GM18498 (cell line): ENCODE measurements around the gene CD200.
"Not testable (repeated sequence)": the region's sequence is repeated elsewhere in the genome, so short reads cannot be mapped to it uniquely, and the experiment has no call there.

Experiments
- ATAC-seq: cut with Tn5 transposase; IDR thresholded peaks from one replicate; pipeline ENCODE4 v1.9.1; 2021; ENCODE audit warnings: mild to moderate bottlenecking, moderate library complexity; ENCODE audit not compliant: unreplicated experiment

Gene CD200

DNA sequence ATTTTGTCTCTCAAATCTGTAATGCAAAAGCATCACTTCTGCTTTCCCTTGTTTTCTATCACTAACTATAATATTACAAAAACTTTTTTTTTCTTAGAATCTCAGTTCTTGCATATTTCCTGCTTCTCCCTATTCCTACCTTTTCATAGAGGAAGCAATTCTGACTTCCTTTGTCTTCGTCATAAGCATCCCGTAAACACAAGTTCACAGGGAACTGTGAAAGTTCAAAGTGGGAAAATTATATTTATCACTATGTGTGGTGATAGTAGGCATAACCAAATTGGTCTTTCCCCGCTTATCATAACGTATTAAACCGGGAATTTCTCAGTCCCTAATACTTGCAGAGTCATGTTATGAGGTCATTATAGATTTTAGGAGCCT, 22.3 kb downstream of the CD200 start:
- ATAC-seq, result no peak

DNA sequence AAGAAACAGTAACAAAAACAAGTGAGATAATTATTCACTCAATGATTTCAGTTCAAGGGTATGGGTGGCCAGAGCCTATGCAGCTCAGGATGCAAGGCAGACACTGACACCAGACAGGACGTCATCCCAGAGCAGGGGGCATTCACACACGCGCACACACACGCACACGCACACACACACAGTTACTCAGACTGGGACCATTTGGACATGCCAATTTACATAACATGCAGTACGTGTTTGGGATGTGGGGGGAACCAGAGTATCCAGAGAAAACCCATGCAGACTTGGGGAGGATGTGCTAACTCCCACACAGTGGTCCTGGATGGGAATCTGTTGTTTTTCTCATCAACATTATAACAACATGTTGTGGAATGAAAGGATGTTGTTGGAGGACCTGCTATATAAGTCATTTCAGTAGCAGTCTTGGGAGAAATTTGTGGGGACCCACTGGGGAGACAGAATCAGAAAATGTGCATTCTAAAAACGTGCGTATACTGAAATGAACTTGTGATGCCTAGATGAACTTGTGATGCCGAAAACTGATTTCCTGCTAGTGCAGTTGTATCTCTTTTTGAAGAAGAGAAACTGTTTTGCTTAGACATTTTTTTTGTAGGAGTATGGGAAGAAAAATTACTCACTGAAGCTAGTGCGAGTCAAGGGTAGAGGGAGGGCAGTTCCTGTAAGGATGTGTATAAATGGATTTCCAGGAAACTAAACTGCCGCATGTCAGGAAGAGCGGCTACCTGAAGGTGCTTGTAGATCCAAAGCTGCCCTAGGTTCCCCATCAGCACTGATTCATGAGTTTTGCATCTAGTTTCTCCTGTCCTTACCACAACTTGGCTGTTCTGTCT, 25.2 kb downstream of the CD200 start:
- peak; percentile 62 for ATAC-seq

DNA sequence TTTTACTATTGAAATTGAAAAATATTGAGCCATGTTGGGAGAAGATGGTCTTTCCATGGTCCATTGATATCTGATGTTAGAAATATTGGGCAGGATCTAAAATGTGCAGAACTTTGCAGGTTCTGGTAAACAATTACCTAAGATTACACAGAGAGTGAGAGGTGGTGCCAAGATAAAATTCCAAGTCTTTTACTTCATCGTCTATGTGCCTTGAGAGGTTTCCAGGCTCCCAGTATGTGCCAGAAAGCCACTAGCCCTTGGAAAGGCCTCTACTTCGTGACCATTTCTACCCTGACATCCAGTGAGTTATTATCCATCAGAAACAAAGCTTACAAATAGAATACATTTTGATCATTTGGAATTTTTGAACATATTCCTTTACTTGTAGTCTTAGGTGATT, 27.6 kb downstream of the CD200 start:
- no peak for ATAC-seq

DNA sequence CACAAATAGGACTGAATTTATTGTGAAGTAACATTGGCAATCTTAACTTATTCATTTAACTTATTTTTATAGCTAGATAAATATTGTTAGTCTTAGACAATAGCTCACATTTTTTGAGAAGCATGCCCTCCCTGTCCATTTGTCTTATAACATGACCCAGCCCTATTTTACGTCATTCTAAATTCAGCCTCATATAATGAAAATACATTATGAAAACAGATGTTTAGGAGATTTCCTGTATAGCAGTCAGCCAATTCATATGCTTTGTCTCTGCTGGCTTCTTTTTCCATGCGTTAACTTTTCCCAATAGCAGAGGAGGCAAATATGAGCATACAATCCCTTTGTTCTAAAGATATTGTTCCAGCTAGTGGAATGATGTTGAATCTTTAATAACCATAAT, 29.3 kb downstream of the CD200 start:
- no peak for ATAC-seq

DNA sequence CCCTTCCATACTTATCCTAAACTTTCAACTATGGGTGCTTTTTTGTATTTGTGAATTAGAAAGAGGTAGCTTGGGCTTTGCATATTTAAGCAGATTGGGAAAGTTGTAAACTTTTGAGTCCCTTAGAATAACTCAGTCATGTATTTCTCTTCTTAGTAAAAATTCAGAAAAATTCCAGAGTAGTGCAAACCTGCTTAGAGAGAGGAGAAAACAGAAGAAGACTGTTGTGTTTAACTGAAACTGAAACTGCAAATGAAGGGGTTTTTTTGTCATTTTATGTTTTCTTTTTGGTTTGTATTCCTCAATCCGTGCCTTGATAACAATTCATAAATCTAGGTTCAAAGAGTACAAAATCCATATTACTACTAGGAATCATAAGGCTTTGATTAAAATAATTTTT, 31.3 kb downstream of the CD200 start:
- peak; percentile 52 for ATAC-seq

DNA sequence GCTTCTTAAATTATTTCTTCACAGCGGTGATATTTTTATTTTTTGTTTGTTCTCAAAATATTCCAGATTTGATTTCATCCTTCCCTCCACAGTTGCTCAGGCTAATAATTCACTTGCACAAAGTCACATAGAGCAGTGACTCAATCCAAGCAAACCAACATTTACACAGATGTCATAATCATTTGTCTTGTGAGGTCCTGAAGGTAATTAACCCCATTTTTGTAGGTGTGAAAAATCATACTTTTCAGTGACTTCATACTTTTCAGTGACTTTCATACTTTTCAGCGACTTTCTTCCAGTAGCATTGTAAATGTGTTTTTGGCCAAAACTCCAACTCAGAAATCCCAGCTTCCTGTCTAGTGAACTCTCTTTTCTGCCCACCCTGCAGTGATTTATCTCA, 32.1 kb downstream of the CD200 start:
- ATAC-seq, result no peak

DNA sequence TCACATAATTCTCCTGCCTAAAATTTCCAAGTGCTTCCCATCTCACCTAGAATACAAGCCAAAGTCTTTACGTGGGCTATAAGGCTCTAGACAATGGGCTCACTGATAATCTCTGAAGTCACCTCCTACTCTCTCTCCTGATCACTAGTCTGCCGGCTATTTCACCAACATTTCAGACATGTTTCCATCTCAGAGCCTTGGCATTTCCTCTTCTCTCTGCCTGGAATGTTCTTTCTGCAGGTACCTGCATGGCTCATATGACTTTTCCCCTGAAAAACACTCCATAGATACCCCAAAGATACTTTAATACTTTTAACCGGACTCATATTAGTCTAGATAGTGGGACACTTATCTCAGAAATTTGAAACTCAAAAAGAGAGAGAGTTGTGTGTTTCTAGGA, 32.7 kb downstream of the CD200 start:
- no peak for ATAC-seq

DNA sequence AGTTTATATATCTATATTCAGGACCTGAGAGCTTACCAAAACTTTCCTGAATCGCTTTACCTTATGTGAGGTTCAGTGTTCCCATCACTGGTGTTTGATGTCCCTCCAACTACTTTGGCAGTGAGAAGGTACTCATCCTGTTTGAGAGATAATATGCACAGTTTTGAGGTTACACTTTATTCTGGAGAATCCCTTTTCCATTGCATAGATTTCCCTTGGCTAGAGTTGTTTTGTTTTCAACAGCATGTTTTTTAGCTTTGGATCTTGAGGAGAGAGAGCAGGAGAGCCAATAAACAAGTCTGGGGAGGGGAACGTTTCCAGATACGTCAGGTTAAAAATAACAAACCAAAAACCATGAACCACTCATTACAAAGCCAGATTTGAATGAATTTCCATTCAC, 33.6 kb downstream of the CD200 start:
- no peak for ATAC-seq

DNA sequence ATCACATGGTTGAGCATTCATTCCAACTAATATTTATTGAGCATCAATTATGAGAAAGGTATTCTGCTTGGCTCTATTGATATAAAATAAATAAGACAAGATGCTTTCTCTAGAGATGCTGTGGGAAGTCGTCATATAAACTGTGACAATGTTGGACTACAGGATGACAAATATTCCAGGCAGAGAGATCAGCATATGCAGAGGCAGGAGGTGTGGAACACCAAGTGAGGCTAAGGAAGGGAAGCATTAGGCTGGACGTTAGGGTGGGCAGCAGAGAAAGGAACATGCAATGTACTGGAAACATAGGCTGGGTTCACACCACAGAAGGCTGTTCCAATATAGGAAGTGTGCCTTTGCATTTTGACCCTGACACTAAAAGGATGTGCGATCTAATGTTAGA, 38.6 kb downstream of the CD200 start:
- no peak for ATAC-seq

DNA sequence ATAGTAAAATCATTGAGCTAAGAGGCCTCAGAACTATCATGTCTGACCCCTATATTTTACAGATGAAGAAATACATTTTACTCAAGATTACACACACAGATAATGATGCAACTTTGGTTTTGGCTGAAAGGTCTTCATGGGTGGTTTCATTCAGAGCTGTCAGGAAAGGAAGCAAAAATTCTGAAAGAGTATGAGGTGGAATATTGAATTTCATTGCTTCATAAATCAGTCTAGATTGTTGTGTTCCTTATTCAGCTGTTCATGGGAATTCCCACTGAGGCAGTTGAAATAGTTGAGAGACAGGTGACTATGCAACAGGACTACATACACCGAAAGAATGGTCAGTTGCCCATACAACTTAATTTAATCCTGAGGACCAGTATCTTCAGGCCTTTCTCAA, 39.4 kb downstream of the CD200 start:
- ATAC-seq, result no peak

DNA sequence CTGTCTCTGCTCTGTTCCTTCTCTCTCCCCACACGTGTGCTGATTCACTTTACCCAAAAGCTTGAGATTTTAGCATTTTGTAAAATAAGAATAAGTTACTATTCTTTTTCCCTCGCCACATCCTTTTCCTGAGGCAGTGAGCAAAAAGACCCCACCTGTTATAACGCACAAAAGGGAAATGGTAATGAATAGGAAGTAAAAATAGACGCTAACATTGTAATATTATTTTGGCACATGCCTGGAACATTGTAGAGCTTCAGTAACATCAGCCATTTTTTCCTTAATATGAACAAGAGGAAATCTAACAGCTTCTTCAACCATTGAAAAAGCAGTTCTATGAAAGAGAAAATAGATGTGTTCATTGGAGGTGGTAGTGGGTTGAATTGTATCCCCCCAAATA, 40.5 kb downstream of the CD200 start:
- ATAC-seq, result no peak

DNA sequence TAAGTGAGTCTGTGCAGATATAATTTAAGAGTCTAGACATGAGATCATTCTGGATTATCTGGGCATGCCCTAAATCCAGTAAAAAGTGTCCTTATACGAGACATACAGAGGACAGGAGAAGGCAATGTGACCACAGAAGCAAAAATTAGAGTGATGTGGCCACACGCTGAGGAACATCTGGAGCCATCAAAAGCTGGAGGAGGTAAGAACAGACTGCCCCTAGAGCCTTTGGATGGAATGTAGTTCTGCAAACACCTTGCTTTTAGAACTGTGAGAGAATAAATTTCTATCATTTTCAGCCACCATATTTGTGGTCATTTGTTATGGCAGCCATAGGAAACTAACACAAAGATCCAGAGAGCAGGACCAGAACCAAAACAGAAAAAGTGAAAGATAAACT, 41.0 kb downstream of the CD200 start:
- ATAC-seq, result no peak

DNA sequence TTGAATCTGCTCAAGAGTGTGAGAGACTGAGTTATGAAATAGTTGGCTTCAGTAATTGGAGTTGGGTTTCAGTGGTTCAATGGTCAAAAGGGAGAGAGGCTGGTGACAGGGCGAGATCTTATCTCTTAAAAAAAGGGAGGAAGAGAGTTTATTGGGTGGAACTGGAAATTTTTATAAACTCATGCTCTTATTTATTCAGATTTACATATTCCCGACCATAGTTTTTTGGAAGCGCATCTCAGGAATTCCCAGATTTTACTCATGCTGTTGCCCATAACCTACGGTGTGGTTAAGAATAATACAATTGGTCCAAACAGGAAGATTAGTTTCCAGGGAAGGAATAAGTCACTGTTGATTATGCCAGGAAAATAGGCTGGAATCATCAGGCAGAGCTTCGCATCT, 41.4 kb downstream of the CD200 start:
- ATAC-seq, result no peak

DNA sequence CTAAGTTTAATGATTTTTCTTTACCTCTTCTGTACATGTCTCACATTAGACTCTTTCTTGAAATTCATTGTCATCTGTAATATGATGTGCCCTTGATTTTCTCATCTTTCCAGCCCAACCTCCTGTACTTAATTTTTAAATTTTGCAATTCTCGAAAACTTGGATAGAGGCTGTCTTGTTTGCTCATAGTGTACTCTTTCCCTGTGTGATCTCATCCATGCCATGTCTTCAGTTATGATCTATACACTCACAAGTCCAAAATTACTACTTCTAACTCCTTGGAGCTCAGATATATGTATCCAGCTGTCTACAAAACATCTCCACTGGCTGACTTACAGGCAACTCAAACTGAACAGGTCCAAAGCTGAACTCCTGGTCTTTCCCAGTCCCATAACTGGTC, 42.2 kb downstream of the CD200 start:
- ATAC-seq, result no peak

DNA sequence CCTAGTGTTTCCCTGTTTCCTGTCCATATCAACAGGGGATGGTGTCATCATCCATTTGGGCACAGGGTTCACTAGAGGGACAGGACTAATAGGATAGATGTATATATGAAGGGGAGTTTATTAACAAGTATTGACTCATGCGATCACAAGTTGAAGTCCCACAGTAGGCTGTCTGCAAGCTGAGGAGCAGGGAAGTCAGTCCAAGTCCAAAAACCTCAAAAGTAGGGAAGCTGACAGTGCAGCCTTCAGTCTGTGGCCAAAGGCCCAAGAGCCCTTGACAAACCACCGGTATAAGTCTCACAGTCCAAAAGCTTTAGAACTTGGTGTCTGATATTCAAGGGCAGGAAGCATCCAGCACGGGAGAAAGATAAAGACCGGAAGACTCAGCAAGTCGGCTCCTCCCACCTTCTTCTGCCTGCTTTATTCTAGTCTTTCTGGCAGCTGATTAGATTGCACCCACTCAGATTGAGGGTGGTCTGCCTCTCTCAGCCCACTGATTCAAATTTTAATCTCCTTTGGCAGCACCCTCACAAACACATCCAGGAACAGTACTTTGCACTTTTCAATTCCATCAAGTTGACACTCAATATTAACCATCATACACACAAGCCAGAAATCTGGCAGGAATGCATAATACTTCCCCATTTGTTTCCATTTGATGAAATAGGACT, 43.4 kb downstream of the CD200 start:
- no peak for ATAC-seq

DNA sequence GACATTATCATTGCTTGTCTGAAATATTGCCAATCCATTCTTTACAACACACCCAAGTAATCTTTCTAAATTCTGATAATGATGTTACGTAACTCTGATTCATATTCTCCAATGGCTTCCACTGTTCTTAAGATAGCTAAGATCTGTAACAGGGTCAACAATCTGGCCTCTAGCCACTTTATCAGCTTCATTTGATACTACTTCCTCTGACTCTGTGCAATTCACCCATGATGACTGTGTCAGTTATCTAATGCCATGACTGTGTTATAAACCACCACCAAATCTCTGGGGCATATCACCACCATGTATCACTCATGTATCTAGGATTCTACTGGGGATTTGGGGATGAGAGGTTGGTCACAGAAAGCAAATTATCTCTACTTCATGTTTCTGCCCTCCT, 44.0 kb downstream of the CD200 start:
- ATAC-seq, result no peak

DNA sequence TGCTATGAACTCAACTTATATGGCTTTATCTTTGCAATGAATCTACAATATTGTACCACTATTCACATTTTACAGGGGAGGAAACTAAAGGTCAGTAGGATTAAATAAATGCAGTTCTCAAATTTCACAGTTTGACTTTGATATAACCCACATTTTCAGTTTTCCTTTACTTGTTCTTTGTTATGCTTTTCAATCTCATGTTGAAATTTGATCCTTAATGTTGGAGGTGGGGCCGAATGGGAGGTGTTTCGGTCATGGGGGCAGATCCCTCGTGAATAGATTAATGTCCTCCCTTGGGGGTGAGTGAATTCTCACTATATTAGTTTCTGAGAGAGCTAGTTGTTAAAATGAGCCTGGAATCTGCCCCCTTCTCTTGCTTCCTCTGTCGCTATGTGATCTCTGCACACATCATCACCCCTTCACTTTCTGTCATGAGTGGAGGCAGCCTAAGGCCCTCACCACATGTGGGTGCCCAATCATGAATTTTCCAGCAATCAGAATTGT, 44.7 kb downstream of the CD200 start:
- ATAC-seq, result no peak

DNA sequence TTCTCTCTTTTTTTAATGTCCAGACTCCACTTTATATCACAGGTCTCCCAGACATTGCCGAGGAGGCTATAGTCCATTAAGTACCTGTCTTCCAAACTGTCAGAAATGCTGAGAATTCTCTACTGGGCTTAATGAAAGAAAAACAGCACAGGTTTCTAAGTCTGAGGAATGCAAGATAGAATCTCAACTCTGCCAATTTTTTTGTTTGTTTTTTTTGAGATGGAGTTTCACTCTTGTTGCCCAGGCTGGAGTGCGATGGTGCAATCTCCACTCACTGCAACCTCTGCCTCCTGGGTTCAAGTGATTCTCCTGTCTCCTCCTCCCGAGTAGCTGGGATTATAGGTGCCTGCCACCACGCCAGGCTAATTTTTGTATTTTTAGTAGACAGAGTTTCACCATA, 45.4 kb downstream of the CD200 start:
- not testable (repeated sequence) for ATAC-seq

DNA sequence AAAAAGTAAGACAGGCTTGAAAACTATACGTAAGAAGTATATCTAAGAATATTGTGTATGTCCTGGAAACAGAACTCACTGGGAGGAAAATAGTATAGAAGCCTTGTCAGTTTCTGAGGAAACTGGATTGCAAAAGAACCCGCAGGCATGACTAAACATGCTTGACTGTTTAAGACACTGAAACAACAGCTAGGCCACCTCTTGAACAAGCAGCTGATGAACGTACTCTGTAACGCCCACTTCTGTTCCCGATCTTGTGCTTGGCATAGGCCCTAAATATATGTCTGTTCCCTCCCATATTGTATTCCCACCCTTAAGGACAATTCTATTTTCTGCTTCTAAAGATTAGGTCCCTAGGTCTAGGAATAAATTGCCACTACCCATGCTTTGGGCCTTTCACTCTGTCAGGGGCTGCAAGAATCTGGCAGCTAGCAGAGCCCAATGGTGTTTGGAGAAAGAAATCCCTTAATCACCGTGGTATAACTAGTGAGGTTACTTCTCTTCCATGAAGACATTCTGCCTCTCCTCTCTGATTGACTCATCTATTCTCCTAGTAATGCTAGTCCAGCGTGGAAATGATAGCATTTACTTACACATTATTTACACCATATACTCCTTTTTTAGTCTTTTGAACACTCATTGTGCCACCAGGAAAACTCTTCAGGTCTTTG, 46.2 kb downstream of the CD200 start:
- no peak for ATAC-seq

DNA sequence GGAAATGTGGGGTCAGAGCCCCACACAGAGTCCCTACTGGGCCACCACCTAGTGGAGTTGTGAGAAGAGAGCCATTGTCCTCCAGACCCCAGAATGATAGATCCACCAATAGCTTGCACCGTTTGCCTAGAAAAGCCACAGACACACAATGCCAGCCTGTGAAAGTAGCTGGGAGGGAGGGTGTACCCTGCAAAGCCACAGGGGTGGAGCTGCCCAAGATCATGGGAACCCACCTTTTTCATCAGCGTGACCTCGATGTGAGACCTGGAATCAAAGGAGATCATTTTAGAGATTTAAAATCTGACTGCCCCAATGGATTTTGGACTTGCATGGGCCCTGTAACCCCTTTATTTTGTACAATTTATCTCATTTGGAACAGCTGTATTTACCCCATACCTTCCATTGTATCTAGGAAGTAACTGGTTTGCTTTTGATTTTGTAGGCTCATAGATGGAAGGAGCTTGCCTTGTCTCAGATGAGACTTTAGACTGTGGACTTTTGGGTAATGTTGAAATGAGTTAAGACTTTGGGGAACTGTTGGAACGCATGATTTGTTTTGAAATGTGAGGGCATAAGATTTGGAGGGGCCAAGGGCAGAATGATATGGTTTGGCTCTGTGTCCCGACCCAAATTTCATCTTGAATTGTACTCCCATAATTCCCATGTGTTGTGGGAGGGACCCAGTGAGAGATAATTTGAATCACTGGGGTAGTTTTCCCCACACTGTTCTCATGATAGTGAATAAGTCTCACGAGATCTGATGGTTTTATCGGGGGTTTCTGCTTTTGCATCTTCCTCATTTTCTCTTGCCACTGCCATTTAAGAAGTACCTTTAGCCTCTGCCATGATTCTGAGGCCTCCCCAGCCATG, 49.0 kb downstream of the CD200 start:
- ATAC-seq, result no peak
